HG02642 (cell line): ENCODE data around the gene VSIR.

ENCODE experiments used
- ATAC-seq: cut with Tn5 transposase; IDR thresholded peaks from one replicate; pipeline ENCODE4 v1.9.1; 2021; ENCODE audit warnings: mild to moderate bottlenecking; ENCODE audit not compliant: unreplicated experiment, poor library complexity

VSIR gene

DNA sequence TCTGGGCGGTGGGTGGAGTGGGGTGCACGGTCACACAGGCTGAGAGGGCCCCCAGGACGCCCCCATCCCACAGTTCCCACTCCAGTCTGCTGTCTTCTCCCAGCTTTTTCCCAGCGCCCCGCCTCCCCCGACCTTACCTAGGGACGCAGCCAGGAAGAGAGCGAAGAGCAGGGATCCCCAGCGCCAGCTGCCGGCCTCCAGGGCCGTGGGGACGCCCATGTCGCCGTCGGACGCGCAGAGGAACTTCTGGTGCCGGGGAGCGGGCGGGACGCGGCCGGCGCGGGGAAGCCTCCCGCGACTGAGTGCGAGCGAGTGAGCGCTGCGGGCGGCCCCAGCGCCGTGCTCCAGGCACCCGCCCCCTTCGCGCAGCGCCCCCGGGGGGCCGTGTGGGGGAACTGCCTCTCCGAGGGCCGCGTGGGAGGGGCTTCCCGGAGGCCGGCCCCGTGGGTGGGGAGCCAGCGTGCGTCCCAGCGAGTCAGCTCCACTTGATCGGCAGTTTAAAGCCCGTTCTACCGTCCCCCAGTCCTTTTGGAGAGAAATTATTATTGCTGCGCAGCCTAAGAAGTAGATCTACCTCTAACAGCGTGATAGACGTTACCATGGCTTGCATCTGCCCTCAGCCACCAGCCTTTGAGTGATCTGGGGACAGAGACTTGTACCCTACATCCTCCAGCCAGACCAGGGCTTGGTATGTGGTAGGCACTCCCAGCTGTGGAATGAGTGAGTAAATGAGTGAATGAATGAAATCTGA, at the start of gene VSIR:
VSIR (minus strand) TSS at position 300 of the 751 bp plus-strand sequence; CDS start at position 219, 81 bp downstream.
- peak; percentile 65 for ATAC-seq

GRCh38 chr10:71821909-71822763, 48.8 kb upstream of the VSIR start:
- no peak for ATAC-seq

GRCh38 chr10:71820966-71821365, 47.6 kb upstream of the VSIR start:
- no peak for ATAC-seq

DNA sequence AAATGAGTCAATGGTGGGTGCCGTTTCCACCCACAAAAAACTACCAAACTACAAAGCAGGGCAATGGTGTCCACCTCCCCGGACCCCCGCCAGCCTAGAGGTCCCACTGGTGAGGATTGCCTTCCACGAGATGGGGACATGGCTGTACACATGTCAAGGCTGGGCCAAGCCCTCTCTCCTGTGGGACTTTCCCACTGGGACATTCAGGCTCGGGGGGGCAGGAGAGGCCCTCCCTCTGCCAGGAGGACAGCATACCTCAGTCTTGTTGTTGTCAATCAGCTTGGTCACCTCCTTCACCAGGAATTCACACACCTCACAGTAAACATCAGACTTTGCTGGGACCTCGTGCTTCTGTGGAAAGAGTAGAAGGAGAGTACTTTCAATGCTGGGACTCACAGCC, 46.7 kb upstream of the VSIR start:
- no peak for ATAC-seq

DNA sequence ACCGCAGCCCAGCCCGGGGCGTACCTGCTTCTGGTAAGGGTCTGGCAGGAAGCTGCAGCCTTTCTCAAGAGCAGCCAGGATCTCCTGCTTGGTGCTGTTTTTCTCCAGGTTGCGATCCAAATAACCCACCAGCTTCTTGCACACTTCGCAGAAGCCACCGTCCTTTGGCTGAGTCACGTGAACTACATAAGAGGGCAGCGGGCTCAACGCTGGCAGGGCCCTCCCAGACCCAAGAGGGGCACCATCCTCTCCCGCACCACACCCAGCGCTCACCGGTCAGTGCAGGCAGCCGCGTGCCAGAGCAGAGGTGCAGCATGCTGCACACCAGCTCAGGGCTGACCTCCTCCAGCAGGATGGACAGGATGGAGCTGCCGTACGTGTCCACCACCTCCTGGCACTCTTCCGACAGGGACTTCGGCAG, 46.1 kb upstream of the VSIR start:
- ATAC-seq = no peak

DNA sequence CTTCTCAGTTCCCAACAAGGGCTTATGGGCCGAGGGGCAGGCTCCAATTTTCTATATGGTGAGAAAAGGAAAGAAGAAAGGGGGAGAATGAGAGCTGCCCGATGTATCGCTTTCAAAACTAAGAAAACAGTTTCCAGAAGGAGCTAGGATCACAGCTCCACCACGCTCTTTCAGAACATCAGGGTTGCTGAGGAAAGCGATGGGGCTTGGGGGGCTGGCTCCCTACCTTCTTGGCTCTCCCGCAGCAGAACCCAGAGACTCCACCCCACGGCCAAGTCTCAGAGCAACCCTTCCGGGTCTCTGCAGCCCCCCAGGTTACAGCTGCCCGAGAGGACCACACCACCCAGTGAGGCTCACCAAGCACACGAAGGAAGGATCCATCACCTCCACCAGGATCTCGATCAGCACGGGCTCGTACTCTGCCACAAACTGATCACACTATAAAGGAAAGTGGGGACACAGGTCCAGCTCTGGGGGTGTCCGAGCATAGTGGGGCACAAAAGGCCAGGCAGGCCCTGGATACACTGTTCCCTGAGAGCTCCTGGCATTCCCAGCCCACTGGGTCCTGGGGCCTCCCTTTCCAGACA, 45.4 kb upstream of the VSIR start:
- ATAC-seq = no peak

DNA sequence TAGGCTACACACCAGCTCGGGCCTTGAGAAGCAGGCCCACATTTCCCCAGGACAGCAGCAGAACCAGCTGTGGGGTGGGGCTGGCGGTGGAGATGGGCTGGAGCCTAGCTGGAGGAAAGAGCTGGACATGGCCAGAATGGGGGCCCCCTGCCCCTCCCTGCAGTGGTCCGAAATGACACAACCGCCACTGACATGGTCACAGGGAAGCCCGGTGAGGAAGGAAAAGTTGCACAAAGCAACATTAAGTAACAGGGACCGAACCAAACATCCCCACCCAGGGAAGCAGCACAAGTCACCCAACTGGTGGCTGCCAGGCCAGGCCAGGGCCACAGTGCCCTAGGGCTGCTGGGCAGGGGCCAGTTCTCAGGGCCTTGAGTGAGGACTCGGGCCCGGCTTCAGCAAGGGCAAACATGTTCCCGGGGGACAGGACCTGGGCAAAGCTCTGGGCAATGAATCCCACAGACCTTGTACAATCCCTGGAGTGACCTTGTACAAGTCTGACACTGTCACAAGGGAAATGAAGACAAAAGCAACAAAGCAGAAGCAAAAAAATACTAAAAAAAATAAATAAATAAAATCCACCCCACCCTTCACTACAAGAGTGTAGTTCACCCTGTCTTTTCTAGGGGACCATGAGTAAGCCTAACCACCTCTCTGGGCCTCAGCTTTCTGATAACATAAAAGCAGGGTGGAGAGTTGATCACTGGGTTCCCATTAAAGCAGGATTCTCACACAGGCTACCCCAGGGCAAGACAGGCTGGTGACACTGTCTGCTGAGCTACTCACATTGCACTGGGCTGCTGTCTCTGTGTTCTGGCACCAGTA, 44.7 kb upstream of the VSIR start:
- no peak for ATAC-seq

DNA sequence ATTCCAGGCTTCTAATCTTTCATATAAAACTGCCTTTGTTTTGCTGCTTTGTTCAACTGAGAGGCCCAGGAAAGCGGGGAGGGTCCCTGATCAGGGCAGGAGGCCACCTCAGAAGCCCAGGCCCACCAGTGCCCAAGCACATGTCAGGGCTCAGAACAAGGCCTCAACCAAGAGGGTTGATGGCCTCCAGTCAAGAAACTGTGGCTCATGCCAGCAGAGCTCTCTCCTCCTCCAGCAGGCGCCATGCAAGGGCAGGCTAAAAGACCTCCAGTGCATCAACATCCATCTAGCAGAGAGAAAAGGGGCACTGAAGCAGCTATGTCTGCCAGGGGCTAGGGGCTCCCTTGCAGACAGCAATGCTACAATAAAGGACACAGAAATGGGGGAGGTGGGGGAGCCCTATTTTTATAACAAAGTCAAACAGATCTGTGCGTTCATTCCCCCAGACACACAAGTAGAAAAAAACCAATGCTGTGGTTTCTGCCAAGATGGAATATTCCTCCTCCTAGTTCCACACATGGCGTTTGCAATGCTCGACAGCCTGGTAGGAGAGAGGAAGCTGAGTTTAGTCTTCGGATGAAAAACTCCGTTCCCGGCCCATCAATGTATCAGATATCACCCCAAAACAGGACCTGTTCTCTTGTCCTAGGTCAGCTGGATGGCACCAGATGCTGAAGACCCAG, 43.8 kb upstream of the VSIR start:
- ATAC-seq = no peak

DNA sequence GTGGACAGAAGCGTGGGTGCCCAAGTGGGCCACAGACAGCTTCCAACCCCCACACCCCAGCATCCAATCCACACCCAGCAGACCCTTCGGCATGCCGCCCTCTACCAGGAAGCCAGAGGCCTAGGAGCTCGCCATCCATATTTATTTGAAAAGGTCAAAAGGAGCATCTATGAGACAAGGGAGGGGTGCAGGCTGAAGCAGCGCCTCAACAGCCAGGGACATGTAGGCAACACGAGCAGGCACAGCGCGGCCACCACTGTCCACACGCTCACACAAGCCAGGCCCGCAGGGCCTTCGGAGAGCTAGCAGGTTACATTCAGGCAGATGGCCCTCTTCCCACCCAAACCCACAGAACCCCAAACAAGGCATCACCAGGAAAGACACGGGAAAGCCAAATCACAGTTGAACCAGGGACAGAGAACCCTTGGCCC, 43.1 kb upstream of the VSIR start:
- no peak for ATAC-seq

- ATAC-seq = no peak
Measured at GRCh38 chr10:71815515-71816130, 42.3 kb upstream of the VSIR start.

GRCh38 chr10:71814922-71815411, 41.6 kb upstream of the VSIR start:
- no peak for ATAC-seq

DNA sequence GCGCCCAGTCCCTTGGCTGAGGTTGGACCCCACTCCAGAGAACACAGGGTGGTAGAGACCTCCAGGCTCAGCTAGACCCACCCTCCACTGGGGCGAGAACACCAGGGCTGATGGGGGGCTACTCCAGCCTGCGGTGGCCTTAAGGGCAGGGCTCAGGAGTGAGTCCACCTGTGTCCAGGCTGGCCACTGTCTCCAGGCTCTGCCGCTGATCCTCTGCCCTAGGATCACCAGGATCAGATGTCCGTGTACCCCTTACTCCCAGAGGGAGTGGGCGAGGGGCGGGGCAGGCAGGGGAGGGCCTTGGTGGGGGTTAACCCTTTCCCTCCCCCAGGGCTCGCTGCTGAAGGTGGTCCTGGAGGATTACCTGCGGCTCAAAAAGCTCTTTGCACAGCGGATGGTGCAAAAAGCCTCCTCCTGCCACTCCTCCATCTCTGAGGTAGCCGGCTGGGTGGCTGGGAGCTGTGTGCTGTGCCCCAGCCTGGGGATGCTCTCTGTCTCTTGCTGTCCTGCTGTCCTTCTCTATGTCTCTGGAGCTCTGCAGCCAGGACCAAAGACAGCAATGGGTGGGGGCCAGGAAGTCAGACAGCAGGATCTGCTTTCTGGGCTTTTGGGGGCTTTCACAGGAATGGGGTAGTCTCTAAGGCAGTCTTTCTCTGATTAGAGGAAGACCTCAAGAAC, 39.7 kb upstream of the VSIR start:
- no peak for ATAC-seq

GRCh38 chr10:71812016-71812912, 38.9 kb upstream of the VSIR start:
- peak; percentile 62 for ATAC-seq

GRCh38 chr10:71811351-71811750, 38.0 kb upstream of the VSIR start:
- ATAC-seq = no peak

- ATAC-seq = no peak
Measured at GRCh38 chr10:71810048-71810750, 36.9 kb upstream of the VSIR start.

DNA sequence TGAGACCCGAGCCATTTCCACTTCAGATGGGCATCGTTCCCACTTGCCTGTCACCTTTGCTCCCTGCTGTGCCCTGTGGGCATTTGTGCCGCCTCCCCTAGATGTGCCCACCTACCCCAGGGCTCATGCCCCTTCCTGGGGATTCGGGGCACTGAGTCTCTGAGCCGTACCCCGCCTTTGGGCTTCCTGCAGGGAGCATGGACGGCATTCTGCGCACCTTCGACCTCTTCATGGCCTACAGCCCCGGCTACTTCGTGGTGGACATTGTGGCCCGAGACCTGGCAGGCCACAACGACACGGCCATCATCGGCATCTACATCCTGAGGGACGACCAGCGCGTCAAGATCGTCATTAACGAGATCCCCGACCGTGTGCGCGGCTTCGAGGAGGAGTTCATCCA, 36.3 kb upstream of the VSIR start:
- no peak for ATAC-seq
